Neutrophil (primary cell): ENCODE data around the gene CST5.
"Not testable (repeated sequence)": the region's sequence is repeated elsewhere in the genome, so short reads cannot be mapped to it uniquely, and the experiment has no call there.

Experiments used
- H3K27ac ChIP-seq: fragments of 200-600 bp; sonication (generic); 2 replicates; pipeline ENCODE4 v1.5.1; 2016; ENCODE audit warnings: mild to moderate bottlenecking, moderate library complexity
- H3K27me3 ChIP-seq: fragments of 200-600 bp; sonication (generic); 2 replicates; pipeline ENCODE4 v1.6.0; 2016; ENCODE audit warnings: mild to moderate bottlenecking
- H3K36me3 ChIP-seq: fragments of 200-600 bp; sonication (generic); 2 replicates; pipeline ENCODE4 v1.5.1; 2017
- H3K4me1 ChIP-seq, 2 experiments: fragments of 200-600 bp in 1 of 2; sonication (generic) in 1 of 2; 1 replicate in 1 of 2; 2 replicates in 1 of 2; pipeline versions ENCODE4 v1.5.1 to v1.6.1; 2013 to 2016; ENCODE audit warnings: low read depth in 1 of 2, low read length in 1 of 2, mild to moderate bottlenecking in 1 of 2, moderate library complexity in 1 of 2; ENCODE audit not compliant: control insufficient read depth in 1 of 2, insufficient read depth in 1 of 2
- H3K4me3 ChIP-seq, 2 experiments: fragments of 200-600 bp in 1 of 2; sonication (generic) in 1 of 2; 1 replicate in 1 of 2; 2 replicates in 1 of 2; pipeline ENCODE4 v1.5.1; 2013 to 2016; ENCODE audit warnings: low read depth in 1 of 2, low read length in 1 of 2, mild to moderate bottlenecking in 1 of 2, moderate library complexity in 1 of 2
- H3K9me3 ChIP-seq: fragments of 200-600 bp; sonication (generic); 2 replicates; pipeline ENCODE4 v1.5.1; 2016
- TF ChIP-seq, protein P1 (sequence below): fragments of 200-600 bp; sonication (generic); IDR thresholded peaks from 2 replicates; pipeline ENCODE4 v1.5.1; 2016; ENCODE audit warnings: antibody characterized with exemption

CST5 gene

DNA sequence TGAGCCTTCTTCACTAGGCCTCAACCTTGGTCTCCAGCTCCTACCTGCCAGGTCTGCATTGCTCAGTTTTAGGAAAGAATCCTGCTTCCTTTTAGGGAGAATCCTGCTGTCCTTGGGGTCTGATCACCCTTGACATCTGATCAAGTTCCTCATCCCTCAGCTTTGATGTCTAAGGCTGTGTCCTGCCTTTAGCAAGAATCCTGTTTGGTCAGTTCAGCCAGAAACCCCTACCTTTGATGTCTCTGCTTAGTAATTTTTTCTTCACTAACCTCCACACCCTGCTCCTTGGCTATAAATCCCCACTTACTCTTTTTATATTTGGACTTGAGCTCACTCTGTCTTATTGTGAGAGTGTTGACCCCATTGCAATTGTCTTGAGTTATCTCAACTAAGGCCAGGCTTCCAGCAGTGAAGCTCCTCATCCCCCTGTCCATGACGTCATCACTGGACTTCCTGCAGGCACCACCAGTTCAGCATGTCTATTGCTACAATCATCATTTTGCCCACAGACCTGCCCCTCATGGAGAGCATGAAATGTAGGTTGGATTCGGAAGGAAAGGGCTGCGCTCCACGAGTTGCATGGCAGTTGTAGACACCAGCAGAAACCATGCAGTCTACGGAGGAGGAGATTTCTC, 4.7 kb upstream of the CST5 start:
- Histone ChIP-seq H3K4me1 (no peaks in the 10 kb centered on the region), H3K27me3 (no peaks in the 10 kb centered on the region), H3K27ac (no peak overlapping the region), H3K4me3 (no peak overlapping the region), H3K9me3 (no peaks in the 10 kb centered on the region), H3K36me3 (no peaks in the 10 kb centered on the region)
- TF ChIP-seq, protein P1, sequence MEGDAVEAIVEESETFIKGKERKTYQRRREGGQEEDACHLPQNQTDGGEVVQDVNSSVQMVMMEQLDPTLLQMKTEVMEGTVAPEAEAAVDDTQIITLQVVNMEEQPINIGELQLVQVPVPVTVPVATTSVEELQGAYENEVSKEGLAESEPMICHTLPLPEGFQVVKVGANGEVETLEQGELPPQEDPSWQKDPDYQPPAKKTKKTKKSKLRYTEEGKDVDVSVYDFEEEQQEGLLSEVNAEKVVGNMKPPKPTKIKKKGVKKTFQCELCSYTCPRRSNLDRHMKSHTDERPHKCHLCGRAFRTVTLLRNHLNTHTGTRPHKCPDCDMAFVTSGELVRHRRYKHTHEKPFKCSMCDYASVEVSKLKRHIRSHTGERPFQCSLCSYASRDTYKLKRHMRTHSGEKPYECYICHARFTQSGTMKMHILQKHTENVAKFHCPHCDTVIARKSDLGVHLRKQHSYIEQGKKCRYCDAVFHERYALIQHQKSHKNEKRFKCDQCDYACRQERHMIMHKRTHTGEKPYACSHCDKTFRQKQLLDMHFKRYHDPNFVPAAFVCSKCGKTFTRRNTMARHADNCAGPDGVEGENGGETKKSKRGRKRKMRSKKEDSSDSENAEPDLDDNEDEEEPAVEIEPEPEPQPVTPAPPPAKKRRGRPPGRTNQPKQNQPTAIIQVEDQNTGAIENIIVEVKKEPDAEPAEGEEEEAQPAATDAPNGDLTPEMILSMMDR, result no peak

DNA sequence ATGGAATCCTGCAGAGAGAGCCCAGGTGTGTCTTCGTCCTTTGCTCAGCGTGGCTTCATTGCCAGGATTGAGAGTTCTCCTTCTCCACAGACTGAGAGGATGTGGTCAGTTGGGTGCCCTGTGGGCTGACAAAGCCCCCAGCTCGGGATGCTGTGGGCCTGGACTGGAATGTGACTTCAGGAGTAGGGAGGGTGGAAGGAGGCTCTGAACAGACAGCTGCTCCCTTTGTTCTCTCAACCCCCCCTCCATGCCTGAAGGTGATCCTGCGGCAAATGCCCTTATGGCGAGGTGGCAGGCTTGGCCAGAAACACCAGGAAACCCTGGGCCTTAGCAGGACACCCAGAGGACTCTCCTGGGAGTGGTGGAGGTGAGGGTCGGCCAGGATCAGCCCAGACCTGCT, 1.8 kb upstream of the CST5 start:
- no peak overlapping the region for H3K4me3 ChIP-seq

DNA sequence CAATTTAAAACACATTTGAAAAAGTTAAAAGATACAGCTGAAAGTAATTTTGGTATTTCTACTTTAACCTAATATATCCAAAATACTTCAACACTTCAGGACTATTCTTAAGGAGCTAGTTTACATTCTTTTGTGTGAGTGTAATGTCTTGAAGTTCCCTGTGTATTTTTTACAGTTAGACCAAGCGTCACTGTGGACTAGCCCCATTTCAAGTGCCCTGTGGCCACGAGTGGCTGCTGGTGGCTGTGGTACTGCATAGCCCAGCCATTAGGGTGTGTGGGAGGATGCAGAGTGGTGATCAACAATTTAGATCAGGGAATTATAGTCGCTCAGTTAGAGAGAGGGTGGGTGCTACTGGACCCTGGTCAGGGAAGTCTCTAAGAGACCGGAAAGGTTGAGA, 869 bp upstream of the CST5 start:
- Histone ChIP-seq H3K4me1 (no peaks in the 10 kb centered on the region), H3K9me3 (no peaks in the 10 kb centered on the region), H3K27me3 (no peaks in the 10 kb centered on the region), H3K27ac (no peak overlapping the region), H3K4me3 (no peak overlapping the region), H3K36me3 (no peaks in the 10 kb centered on the region)
- TF ChIP-seq, protein P1, result no peak

More for the DNA sequence above, 1.8 kb upstream of the CST5 start:
- H3K27me3 ChIP-seq, result no peaks in the 10 kb centered on the region
- H3K9me3 ChIP-seq, result no peaks in the 10 kb centered on the region
- TF ChIP-seq, protein P1, result no peak
- no peak overlapping the region for H3K27ac ChIP-seq
- H3K4me1 ChIP-seq, result no peaks in the 10 kb centered on the region
- H3K36me3 ChIP-seq, result no peaks in the 10 kb centered on the region

DNA sequence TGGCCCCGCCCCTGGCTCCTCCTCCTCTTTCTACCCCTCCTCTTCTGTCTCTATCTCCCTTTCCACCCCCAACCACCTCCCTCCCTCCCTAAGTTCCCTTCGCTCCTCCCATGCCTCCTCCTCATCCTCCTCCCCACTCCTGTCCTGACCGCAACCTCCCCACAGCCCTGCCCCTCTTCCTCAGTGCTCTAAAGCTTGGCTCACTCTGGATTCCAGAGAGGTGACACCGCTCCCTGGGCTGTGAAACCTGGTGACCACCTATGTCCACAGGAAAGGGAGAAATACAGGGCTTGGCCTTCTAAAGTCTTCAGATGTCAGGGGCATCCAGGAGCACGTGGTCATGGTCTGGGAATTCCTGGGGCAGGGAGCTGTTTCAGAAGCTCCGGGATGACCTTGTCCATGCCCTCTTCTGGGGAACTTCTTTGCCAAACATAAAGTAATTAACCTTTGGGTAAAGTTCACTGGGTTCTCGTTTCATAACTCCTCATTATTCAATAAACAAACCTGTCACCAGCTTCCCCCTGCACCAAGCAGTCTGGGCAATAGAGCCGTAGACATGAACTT, 345 bp upstream of the CST5 start:
- H3K27me3 ChIP-seq, result no peaks in the 10 kb centered on the region
- H3K36me3 ChIP-seq, result no peaks in the 10 kb centered on the region
- H3K4me3 ChIP-seq, result no peak overlapping the region
- H3K27ac ChIP-seq, result no peak overlapping the region
- TF ChIP-seq, protein P1, result no peak
- H3K9me3 ChIP-seq, result no peaks in the 10 kb centered on the region
- H3K4me1 ChIP-seq, result peaks cover 0 to 1% of the 10 kb centered on the region in 2 experiments

DNA sequence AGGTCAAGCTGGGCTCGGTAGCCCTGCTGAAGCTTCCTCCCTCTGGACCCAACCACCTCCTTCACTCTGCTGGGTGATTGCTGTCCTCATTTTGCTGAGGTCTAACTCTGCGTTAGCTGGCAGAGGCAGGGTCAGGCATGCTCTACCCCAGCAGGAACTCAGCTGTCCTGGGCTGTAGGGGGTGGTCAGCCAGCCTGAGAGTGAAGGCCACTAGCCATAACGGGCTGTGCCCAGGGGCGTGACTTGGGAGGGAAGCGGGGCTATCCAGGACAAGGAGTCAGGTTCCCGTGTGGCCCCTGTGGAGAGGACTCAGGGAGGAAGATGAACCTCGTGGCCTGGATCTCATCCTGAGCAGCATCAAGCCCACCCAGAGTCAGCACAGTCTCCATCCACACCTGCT, 761 bp downstream of the CST5 start:
- Histone ChIP-seq H3K27ac (no peak overlapping the region), H3K27me3 (no peaks in the 10 kb centered on the region), H3K4me1 (peaks cover 0 to 7% of the 10 kb centered on the region in 2 experiments), H3K36me3 (no peaks in the 10 kb centered on the region), H3K9me3 (no peaks in the 10 kb centered on the region), H3K4me3 (no peak overlapping the region)
- TF ChIP-seq, protein P1, result no peak

DNA sequence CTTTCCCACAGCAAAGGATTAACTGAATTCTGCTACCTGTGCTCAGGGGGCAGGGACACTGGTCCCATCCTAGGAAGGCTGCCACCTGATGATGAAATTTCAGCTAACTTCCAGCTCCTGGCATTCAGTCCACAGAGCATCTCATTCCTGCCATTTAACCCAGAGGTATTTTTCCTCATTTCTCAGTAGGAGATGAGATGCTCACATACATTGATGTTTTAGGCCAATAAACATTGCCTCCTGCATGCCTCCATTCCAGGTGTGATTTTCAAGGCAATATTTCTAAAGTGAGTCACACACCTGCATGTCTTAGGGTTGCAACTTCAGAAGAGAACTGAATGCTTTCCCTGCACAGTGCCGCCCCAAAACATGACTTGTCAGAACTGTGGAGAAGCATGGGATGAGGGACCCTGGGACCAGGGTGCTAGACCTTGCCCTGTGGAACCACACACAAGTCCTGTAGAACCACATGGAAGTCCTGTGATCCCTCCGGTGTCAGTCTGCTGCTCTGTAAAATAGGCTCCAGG, 1.5 kb downstream of the CST5 start:
- H3K27me3 ChIP-seq, H3K36me3 ChIP-seq: not testable (repeated sequence)

More for the DNA sequence above, 1.5 kb downstream of the CST5 start:
- not testable (repeated sequence) for H3K4me1 ChIP-seq, H3K27ac ChIP-seq, H3K4me3 ChIP-seq, H3K9me3 ChIP-seq
